K562 (cell line): ENCODE data around the gene EFHC2. TPM values are rescaled to one million over a fixed set of nuclear protein-coding genes. Genes with fewer than 3 reads are reported as not detected.

ENCODE experiments used
- CHD1 ChIP-seq: fragments of 200-600 bp; sonication (generic); IDR thresholded peaks from one replicate; pipeline ENCODE4 v1.6.1; 2012; ENCODE audit warnings: mild to moderate bottlenecking, moderate library complexity, low read length, inconsistent platforms
- LARP7 ChIP-seq: fragments of 450-650 bp; IDR thresholded peaks from 2 replicates; pipeline ENCODE4 v1.6.1; 2016
- NR4A1 ChIP-seq, 2 experiments: fragments of 250-450 bp in 1 of 2; fragments of 450-650 bp in 1 of 2; sonication (Bioruptor Pico) in 1 of 2; IDR thresholded peaks; 2 replicates each; pipeline versions ENCODE4 v1.4.0 to v1.6.1; 2016 to 2020; ENCODE audit warnings: mild to moderate bottlenecking in 2 of 2, missing compliant biosample characterization in 1 of 2, missing genetic modification characterization in 1 of 2, moderate library complexity in 1 of 2
- PPARD ChIP-seq: fragments of 250-450 bp; sonication (Bioruptor Pico); IDR thresholded peaks from 2 replicates; pipeline ENCODE4 v1.8.0; 2022; ENCODE audit warnings: inconsistent platforms, mild to moderate bottlenecking, moderate library complexity
- SMAD4 ChIP-seq: fragments of 250-450 bp; sonication (Bioruptor Pico); conservative IDR thresholded peaks from 2 replicates; pipeline ENCODE4 v1.8.0; 2021; ENCODE audit warnings: inconsistent platforms, mild to moderate bottlenecking, moderate library complexity
- SUPT5H ChIP-seq: fragments of 450-650 bp; IDR thresholded peaks from 2 replicates; pipeline ENCODE4 v1.6.1; 2016
- TAF1 ChIP-seq: IDR thresholded peaks from 2 replicates; pipeline ENCODE4 v1.6.1; 2011; ENCODE audit warnings: mild to moderate bottlenecking, low read length, moderate library complexity; ENCODE audit not compliant: insufficient read depth, control insufficient read depth, severe bottlenecking; ENCODE audit errors: extremely low read depth
- XRCC4 ChIP-seq: IDR thresholded peaks from one replicate; pipeline ENCODE4 v1.6.1; 2011; ENCODE audit not compliant: insufficient read depth, insufficient read length; ENCODE audit errors: extremely low read depth
- polyA plus RNA-seq, 8 experiments: library from polyadenylated mRNA; depleted of rRNA in 4 of 8; stranded (reverse) in 5 of 8; unstranded in 3 of 8; fragments of >200 nt; fragmentation: Nextera tagmentation in 2 of 8; fragmentation: Illumina TruSeq in 1 of 8; extraction: Ambion mirVana in 2 of 8; extraction: Trizol in 1 of 8; gene quantifications; 2 replicates each; pipeline versions ENCODE4 v1.2.1 to v1.2.3, GENCODE V29; 2011 to 2014; ENCODE audit warnings: inconsistent platforms in 1 of 8, missing spikeins in 1 of 8
- total RNA-seq, 7 experiments: library from RNA; depleted of rRNA in 6 of 7; stranded (reverse); fragments of >200 nt in 6 of 7; fragmentation: Illumina TruSeq in 2 of 7; extraction: Trizol in 2 of 7; gene quantifications; 2 replicates each; pipeline versions ENCODE4 v1.2.1 to v1.2.3, GENCODE V29; 2011 to 2021; ENCODE audit warnings: low replicate concordance in 1 of 7
- TF ChIP-seq, protein P1 (sequence below): sonication (generic); formaldehyde crosslinking; IDR thresholded peaks from 2 replicates; pipeline ENCODE4 v1.8.0; 2022; ENCODE audit warnings: mild to moderate bottlenecking, missing genetic modification reagents
- TF ChIP-seq, protein P2 (sequence below): fragments of 450-650 bp; IDR thresholded peaks from 2 replicates; pipeline ENCODE4 v1.6.1; 2016; ENCODE audit warnings: mild to moderate bottlenecking, moderate library complexity
- TF ChIP-seq, protein P3 (sequence below): fragments of 200-800 bp; sonication (Bioruptor generic); IDR thresholded peaks from 2 replicates; pipeline ENCODE4 v1.6.1; 2017; ENCODE audit warnings: missing genetic modification characterization, missing compliant biosample characterization

EFHC2 gene
- total and polyA plus RNA-seq, 9 of the 15 experiments (the other 6 are each of a cell fraction or from before 2014, with no cell fraction given), result 1.3 to 8.1 (median 3.0) TPM

DNA sequence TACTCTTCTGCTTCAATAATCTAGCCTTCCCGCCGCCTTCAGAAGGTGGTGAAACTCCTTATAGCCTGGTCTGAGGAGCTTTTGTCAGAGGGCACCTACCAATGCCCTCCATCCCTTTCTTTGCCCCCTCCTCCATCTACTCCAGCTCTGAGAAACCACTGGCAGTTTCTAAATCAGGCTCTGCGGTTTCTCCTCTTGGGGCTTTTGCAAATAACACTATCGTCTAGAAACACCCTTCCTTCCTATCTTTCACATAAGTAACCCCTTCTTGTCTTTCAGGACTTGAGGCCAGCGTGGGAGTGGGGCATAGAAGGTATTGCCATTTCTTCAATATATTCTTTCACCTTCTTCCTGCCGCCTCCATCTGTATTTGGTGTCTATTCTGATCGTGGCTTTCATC, 1.2 kb upstream of the EFHC2 start (continued):
- TF ChIP-seq CHD1 (no peak), LARP7 (no peak), TAF1 (no peak), XRCC4 (no peak), SUPT5H (no peak), SMAD4 (CRISPR knock-in tag) (no peak), PPARD (CRISPR knock-in tag) (no peak), NR4A1 (CRISPR knock-in tag; IDR thresholded peaks at IDR 0.05) (no peak), NR4A1 (tag; IDR thresholded peaks at IDR 0.05) (no peak)
- TF ChIP-seq, protein P1, sequence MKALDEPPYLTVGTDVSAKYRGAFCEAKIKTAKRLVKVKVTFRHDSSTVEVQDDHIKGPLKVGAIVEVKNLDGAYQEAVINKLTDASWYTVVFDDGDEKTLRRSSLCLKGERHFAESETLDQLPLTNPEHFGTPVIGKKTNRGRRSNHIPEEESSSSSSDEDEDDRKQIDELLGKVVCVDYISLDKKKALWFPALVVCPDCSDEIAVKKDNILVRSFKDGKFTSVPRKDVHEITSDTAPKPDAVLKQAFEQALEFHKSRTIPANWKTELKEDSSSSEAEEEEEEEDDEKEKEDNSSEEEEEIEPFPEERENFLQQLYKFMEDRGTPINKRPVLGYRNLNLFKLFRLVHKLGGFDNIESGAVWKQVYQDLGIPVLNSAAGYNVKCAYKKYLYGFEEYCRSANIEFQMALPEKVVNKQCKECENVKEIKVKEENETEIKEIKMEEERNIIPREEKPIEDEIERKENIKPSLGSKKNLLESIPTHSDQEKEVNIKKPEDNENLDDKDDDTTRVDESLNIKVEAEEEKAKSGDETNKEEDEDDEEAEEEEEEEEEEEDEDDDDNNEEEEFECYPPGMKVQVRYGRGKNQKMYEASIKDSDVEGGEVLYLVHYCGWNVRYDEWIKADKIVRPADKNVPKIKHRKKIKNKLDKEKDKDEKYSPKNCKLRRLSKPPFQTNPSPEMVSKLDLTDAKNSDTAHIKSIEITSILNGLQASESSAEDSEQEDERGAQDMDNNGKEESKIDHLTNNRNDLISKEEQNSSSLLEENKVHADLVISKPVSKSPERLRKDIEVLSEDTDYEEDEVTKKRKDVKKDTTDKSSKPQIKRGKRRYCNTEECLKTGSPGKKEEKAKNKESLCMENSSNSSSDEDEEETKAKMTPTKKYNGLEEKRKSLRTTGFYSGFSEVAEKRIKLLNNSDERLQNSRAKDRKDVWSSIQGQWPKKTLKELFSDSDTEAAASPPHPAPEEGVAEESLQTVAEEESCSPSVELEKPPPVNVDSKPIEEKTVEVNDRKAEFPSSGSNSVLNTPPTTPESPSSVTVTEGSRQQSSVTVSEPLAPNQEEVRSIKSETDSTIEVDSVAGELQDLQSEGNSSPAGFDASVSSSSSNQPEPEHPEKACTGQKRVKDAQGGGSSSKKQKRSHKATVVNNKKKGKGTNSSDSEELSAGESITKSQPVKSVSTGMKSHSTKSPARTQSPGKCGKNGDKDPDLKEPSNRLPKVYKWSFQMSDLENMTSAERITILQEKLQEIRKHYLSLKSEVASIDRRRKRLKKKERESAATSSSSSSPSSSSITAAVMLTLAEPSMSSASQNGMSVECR (CRISPR knock-in tag), result no peak
- TF ChIP-seq, protein P2, sequence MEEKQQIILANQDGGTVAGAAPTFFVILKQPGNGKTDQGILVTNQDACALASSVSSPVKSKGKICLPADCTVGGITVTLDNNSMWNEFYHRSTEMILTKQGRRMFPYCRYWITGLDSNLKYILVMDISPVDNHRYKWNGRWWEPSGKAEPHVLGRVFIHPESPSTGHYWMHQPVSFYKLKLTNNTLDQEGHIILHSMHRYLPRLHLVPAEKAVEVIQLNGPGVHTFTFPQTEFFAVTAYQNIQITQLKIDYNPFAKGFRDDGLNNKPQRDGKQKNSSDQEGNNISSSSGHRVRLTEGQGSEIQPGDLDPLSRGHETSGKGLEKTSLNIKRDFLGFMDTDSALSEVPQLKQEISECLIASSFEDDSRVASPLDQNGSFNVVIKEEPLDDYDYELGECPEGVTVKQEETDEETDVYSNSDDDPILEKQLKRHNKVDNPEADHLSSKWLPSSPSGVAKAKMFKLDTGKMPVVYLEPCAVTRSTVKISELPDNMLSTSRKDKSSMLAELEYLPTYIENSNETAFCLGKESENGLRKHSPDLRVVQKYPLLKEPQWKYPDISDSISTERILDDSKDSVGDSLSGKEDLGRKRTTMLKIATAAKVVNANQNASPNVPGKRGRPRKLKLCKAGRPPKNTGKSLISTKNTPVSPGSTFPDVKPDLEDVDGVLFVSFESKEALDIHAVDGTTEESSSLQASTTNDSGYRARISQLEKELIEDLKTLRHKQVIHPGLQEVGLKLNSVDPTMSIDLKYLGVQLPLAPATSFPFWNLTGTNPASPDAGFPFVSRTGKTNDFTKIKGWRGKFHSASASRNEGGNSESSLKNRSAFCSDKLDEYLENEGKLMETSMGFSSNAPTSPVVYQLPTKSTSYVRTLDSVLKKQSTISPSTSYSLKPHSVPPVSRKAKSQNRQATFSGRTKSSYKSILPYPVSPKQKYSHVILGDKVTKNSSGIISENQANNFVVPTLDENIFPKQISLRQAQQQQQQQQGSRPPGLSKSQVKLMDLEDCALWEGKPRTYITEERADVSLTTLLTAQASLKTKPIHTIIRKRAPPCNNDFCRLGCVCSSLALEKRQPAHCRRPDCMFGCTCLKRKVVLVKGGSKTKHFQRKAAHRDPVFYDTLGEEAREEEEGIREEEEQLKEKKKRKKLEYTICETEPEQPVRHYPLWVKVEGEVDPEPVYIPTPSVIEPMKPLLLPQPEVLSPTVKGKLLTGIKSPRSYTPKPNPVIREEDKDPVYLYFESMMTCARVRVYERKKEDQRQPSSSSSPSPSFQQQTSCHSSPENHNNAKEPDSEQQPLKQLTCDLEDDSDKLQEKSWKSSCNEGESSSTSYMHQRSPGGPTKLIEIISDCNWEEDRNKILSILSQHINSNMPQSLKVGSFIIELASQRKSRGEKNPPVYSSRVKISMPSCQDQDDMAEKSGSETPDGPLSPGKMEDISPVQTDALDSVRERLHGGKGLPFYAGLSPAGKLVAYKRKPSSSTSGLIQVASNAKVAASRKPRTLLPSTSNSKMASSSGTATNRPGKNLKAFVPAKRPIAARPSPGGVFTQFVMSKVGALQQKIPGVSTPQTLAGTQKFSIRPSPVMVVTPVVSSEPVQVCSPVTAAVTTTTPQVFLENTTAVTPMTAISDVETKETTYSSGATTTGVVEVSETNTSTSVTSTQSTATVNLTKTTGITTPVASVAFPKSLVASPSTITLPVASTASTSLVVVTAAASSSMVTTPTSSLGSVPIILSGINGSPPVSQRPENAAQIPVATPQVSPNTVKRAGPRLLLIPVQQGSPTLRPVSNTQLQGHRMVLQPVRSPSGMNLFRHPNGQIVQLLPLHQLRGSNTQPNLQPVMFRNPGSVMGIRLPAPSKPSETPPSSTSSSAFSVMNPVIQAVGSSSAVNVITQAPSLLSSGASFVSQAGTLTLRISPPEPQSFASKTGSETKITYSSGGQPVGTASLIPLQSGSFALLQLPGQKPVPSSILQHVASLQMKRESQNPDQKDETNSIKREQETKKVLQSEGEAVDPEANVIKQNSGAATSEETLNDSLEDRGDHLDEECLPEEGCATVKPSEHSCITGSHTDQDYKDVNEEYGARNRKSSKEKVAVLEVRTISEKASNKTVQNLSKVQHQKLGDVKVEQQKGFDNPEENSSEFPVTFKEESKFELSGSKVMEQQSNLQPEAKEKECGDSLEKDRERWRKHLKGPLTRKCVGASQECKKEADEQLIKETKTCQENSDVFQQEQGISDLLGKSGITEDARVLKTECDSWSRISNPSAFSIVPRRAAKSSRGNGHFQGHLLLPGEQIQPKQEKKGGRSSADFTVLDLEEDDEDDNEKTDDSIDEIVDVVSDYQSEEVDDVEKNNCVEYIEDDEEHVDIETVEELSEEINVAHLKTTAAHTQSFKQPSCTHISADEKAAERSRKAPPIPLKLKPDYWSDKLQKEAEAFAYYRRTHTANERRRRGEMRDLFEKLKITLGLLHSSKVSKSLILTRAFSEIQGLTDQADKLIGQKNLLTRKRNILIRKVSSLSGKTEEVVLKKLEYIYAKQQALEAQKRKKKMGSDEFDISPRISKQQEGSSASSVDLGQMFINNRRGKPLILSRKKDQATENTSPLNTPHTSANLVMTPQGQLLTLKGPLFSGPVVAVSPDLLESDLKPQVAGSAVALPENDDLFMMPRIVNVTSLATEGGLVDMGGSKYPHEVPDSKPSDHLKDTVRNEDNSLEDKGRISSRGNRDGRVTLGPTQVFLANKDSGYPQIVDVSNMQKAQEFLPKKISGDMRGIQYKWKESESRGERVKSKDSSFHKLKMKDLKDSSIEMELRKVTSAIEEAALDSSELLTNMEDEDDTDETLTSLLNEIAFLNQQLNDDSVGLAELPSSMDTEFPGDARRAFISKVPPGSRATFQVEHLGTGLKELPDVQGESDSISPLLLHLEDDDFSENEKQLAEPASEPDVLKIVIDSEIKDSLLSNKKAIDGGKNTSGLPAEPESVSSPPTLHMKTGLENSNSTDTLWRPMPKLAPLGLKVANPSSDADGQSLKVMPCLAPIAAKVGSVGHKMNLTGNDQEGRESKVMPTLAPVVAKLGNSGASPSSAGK, result no peak
- TF ChIP-seq, protein P3, sequence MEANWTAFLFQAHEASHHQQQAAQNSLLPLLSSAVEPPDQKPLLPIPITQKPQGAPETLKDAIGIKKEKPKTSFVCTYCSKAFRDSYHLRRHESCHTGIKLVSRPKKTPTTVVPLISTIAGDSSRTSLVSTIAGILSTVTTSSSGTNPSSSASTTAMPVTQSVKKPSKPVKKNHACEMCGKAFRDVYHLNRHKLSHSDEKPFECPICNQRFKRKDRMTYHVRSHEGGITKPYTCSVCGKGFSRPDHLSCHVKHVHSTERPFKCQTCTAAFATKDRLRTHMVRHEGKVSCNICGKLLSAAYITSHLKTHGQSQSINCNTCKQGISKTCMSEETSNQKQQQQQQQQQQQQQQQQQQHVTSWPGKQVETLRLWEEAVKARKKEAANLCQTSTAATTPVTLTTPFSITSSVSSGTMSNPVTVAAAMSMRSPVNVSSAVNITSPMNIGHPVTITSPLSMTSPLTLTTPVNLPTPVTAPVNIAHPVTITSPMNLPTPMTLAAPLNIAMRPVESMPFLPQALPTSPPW (CRISPR knock-in tag), result peak; percentile 42
